HG03460 (cell line): Measurements from ENCODE around the gene SHB.

Experiments
- ATAC-seq: cut with Tn5 transposase; IDR thresholded peaks from one replicate; pipeline ENCODE4 v1.9.1; 2021; ENCODE audit not compliant: unreplicated experiment

Gene SHB

GRCh38 chr9:37992924-37993349, 76.1 kb downstream of the SHB start:
- ATAC-seq = no peak

GRCh38 chr9:37990404-37991015, 78.5 kb downstream of the SHB start:
- no peak for ATAC-seq

GRCh38 chr9:37989701-37990100, 79.3 kb downstream of the SHB start:
- ATAC-seq = no peak

GRCh38 chr9:37988602-37989001, 80.4 kb downstream of the SHB start:
- no peak for ATAC-seq

GRCh38 chr9:37988041-37988440, 81.0 kb downstream of the SHB start:
- no peak for ATAC-seq

GRCh38 chr9:37987467-37987981, 81.5 kb downstream of the SHB start:
- ATAC-seq = no peak

GRCh38 chr9:37986771-37987258, 82.2 kb downstream of the SHB start:
- ATAC-seq = no peak

- ATAC-seq = no peak
These were observed 83.0 kb downstream of the SHB start for GRCh38 chr9:37986001-37986400.

- ATAC-seq = no peak
These were observed 84.1 kb downstream of the SHB start for GRCh38 chr9:37984672-37985611.

GRCh38 chr9:37984278-37984671, 84.8 kb downstream of the SHB start:
- no peak for ATAC-seq

- ATAC-seq = no peak
These were observed 85.5 kb downstream of the SHB start for GRCh38 chr9:37983381-37984067.

GRCh38 chr9:37979844-37980243, 89.2 kb downstream of the SHB start:
- no peak for ATAC-seq

- ATAC-seq = no peak
These were observed 90.0 kb downstream of the SHB start for GRCh38 chr9:37978983-37979382.

- no peak for ATAC-seq
These were observed 90.6 kb downstream of the SHB start for GRCh38 chr9:37978481-37978864.

- ATAC-seq = no peak
These were observed 91.1 kb downstream of the SHB start for GRCh38 chr9:37977851-37978480.

- ATAC-seq = no peak
These were observed 92.1 kb downstream of the SHB start for GRCh38 chr9:37976714-37977477.

- no peak for ATAC-seq
These were observed 93.4 kb downstream of the SHB start for GRCh38 chr9:37975639-37976038.

GRCh38 chr9:37974506-37975173, 94.4 kb downstream of the SHB start:
- no peak for ATAC-seq

- ATAC-seq = no peak
These were observed 96.6 kb downstream of the SHB start for GRCh38 chr9:37972351-37972848.
